Stimulated activated CD4-positive, alpha-beta T cell treated with anti-CD3 and anti-CD28 coated beads, Interleukin-1b, Interleukin-23, amount 100 ng/mL, for 4 hours (primary cell): ENCODE results near the gene TRMO.

Experiments
- DNase-seq, 2 donors: peaks; one replicate each; pipeline ENCODE4 v3.0.0-alpha.2; 2020; ENCODE audit warnings: low read depth in 2 of 2

The TRMO gene

GRCh38 chr9:97938081-97938644 is 15.9 kb upstream of the TRMO start, which contains the start of gene HEMGN:
HEMGN (minus strand) TSS chr9:97938172; CDS start chr9:97938136, 36 bp downstream.
- DNase-seq = peak in 1 of 2 donors; percentile 5

- DNase-seq = no peak
Observed at GRCh38 chr9:97936998-97937397, 14.7 kb upstream of the TRMO start.

GRCh38 chr9:97935276-97935675 is 13.0 kb upstream of the TRMO start:
- DNase-seq = no peak

DNA sequence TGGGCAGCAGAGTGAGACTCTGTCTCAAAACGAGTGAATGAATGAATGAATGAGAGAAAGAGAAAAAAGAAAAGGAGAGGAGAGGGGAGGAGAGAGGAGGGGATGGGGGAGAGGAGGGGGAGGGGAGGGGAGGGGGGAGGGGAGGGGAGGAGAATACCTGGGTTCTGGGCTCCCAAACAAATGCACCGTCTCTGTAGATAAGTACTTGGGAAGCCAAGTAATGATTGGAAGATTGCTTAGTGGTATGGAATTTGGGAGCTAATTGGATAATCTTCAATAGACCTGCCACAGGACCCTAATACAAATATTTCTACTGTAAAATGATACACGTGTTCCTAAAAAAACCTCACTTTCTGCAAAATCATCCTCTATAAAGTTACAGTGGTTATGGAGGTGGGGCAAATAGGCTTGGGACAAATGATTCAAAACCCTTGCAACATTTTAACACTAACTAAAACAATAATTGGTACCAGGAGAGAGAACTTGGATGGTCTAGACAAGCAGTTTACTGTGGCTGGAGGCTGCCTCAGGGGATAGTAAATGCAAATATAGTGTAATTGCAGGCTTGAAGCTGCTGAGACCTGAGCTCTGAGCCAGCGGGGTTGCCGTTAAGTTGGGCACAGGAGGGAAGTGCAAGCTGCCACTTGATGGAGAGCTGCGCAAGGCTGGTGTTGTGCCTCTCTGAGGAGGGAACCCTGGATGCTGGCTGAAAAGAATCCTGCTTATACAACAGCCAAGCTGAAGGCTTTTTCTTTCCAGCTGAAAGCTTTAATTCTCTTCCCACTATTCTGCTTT is 12.2 kb upstream of the TRMO start:
- DNase-seq = no peak

DNA sequence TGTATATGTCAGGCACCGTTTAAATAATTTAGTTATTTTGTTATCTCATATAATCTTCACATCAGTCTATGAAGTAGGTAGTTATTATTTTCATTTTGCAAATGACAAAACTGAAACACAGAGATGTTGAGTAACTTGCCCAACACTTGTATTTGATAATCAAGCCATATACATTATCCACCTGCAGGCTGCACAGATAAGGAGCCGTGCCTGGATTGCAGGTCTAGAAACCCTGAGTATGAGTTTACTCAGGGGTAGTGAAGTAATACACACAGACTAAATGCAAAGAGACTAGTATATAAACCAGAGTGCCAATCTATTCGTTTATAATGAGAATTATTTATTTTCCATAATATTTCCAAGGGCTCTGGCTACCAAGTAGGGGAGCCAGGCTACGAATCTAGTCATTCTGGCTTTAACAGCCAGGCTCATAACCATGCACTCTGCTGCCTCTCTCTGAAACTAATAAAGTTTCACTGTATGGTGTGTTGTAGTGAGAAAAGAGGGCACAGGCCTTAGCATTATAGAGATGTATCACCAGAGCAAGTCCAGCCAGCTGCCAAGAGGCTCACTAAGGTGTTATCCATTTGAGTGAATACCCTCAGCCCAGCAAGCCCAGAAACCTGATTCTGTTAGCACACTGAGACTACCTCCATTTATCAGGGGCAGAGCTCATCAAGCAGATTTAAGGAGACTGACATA is 11.1 kb upstream of the TRMO start:
- no peak for DNase-seq

DNA sequence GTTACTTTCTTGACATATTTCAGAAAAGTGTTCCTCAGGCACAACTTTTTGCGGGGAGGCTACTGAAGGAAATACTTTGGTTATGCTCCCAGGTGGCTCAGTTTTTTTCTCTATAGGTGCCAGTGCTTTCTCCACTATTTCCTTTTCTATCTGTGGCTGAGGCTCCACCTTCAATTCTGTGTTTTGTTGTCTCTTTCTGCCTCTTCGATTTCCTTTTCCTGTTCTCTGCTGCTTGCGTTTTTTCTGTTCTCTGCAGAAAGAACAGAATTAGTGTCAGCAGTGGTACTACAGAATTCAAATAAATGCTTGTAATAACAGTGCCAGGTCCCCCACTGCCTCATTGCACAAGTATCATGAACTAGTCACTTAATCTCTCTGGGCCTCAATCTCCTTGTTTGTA is 8.7 kb upstream of the TRMO start:
- DNase-seq = no peak

DNA sequence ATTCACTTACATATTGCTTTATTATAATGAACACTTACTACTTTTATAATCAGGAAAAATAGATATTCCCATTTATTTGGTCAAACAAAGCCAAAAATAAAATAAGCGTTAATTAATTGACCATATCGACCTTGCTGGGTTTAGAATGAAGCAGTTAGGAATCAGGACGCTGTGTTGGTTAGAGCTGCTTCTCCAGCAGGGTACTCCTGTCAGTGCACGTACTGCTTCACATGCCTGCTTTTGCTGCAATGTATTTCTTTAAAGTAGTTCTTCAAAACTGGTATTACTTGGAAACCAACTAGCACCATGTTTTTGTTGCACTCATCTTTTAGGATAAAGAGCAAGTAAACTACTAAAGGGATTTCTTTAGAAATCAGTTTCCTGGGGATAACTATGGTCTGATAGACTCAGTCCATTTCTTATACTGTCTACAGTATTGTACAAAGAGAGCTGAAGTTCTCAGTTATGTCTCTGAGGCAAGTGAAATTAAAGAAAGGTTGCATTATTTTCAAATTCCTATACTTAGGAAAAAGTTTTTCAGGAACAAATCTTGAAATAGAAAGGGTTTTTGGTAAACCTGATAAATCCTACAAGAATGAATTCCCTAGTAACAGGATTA is 6.8 kb upstream of the TRMO start:
- no peak for DNase-seq

DNA sequence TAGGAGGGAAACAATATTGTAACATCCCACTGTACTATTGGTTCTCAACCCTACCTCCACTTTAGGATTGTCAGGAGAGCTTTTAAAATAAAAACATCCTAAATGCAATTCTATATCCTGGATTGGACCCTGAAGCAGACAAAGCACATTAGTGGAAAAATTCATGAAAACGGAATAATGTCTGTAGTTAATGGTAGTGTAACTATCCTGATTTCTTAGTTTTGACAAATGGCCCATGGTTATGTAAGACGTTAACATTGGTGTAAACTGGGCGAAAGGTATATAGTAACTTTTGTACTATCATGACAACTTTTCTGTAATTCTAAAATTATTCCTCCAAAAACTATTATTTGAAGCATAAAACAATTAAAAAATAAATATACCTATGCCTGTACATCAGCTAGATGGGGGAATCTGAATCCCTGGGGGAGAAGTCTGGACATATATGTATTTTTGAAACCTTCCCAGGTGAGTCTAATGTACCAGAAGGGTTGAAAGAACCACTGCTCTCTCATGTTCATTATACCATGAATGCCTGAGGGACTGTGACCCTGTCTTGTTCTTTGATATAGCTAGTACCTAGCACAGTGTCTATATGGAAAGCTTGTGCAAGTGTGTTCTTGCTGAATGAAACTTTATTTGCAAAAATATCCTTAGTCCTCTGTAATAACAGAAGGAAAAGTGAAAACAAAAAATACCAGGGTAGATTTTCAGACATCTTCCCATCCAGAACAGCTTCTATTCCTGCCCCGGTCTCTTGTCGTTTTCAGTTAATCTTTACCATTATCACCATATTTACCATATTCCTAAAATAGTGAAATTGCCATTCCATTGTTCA is 3.4 kb upstream of the TRMO start:
- no peak for DNase-seq

DNA sequence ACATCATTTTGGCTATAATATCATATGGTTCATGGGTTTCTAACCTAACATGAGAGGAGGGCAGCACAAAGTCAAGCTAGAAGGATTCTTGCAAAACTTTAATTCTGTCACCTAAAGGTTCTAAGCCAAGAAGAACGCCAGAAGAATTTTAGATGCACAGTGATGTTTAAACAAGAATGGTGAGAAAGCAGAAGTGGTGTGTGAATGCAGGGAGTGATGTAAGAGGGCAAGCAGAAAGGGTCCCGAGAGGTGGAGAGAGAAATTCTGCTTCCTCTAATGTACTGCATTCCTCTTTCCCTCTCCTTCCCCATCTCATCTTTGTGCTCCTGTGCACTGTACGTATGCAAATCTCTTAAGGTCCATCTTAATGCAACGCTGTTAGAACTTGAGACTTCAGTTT is 2.1 kb upstream of the TRMO start:
- DNase-seq = no peak

DNA sequence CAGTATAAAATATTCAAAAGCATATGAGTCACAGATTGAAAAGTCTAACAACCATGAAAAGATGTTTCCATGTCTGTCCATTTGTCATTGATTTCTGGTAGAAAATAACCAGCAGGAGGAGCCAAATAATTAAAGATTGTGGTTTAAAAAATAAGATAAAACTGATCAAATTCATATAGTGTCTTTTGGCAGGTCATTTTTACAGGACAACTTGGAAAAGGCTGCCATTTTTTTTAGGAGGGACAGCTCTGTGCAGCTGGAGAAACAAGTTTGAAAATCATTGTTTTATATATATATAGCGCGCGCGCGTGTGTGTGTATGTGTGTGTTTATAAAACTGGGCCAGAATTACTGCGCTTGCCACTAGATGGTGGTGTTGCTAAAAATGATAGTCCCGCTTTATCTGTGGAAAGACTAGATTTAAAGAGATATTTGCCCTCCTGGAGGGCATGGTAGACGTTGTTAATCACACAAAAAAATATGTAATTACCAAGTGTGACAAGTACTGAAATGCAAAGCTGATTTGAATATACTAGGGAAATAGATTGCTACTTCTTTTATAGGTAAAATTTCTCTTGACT is 1.3 kb upstream of the TRMO start:
- peak; percentile 55 to 67 for DNase-seq

DNA sequence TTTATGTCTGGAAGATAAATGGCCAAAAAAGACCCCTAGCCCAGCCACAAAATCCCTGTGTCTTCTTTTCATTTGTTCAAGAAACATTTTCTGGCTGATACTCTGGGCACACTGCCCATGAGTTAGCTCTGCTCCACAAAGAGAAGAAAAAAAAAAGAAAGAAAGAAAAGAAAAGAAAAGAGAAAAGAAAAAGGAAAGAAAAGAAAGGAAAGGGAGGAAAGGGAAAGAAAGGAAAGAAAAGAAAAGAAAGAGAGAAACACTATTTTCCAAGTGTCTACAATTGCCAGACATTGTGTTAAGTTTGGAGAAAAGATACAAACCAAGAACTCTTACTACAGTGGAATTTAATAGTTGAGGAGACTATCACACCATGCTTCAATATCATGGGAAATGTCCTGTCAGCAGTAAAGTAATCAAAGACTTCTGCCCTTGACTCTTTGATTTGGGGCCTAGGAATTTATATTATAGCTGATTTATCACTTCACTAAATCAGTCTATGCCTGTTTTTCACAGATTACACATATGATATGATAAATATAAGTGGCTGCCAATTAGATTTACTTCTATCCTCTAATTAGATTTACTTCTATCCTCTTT is 3.0 kb downstream of the TRMO start:
- no peak for DNase-seq

DNA sequence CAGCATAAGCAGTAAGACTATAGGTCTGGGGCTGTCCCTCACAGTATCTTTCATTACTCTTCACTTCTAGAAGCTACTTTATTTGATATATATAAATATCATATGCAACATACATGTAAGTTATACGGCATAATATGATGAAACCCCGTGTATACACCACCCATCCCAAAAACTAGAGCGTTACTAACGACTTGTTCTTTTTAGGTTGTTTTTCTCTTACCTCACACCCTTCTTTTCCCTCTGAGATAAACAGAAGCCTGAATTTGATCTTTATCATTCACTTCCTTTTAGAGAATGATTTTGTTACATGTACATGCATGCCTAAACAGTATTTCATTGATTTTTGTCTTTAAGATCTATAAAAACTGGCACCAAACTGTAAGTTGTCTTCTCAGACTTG is 3.7 kb downstream of the TRMO start:
- DNase-seq = no peak

DNA sequence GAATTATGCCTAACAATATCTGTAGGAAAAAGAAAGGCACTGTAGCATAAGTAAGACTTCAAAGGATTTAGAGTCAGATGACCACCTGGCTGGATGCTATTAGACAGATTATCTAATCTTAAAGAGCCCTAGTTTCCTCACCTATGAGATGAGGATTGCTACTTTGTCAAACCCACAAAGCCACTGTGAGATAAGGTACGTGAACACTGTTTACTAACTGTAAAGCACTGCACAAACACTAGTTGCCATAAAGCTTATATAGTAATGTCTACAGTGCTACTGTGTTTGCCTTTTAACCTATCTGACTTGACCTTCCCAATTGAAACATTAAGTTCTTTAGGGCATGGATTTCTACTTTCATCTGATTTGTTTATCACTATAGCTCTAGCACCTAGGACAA is 10.3 kb downstream of the TRMO start:
- DNase-seq = no peak

- no peak for DNase-seq
Observed at GRCh38 chr9:97911528-97911927, 10.8 kb downstream of the TRMO start.

DNA sequence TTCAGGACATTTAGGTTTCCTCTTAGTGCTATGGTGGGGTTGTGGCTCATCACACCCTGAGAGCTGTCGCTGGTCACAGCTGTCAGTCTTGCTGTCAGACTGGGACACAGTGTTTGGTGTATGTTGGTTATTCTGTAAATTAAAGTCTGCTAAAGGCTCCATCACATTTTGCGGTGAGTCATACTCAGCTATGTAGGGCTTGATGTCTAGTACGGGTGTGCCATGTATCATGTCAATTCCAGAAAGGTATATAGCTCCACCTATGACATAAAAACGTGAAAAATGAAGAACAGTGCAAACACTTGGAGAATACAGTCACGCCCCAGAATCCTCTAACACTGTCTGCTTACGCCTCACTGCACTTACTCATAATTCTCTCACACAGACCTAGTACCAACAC is 11.9 kb downstream of the TRMO start:
- no peak for DNase-seq

GRCh38 chr9:97908705-97909104 is 13.6 kb downstream of the TRMO start:
- DNase-seq = no peak

- no peak for DNase-seq
Observed at GRCh38 chr9:97907632-97908031, 14.7 kb downstream of the TRMO start.

GRCh38 chr9:97907046-97907445 is 15.3 kb downstream of the TRMO start:
- DNase-seq = no peak

DNA sequence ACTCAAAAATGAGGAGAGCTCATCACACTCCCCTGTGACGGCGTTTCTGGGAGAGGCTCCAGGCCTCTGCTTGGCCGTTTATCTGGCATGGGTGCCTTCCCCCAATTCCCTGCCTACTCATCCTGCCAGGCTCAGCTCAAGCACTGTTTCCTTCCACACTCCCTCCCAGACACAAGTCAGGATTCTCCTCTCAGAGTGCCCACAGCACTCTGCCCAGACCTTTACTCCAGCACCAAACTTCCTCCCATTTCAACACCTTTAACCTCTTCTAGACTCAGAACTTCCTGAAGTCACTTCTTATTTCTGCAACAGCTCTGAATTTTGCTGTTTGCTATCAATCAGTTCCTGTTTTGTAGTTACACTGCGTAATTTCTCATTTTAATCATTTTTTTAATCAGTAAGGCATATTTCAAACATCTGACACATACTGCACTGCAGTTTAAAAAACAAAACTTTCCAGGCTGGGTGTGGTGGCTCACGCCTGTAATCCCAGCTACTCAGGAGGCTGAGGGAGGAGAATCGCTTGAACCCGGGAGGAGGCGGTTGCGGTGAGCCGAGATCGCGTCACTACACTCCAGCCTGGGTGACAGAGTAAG is 16.0 kb downstream of the TRMO start:
- DNase-seq = peak in 1 of 2 donors; percentile 18

GRCh38 chr9:97905228-97905627 is 17.1 kb downstream of the TRMO start:
- DNase-seq = peak in 1 of 2 donors; percentile 28
